ENCODE data around the gene LPAR2. TPM values are rescaled to one million over a fixed set of nuclear protein-coding genes. Genes with fewer than 3 reads are reported as not detected.

Gene LPAR2
- total RNA-seq, 3 donors from 2014 or later, result 10.9 to 30.0 (median 17.1) TPM

- Histone ChIP-seq H3K36me3 (ENCODE audit: low read depth) (no peaks in the 10 kb centered on the region), H3K4me1 (ENCODE audit: low read depth) (no peaks in the 10 kb centered on the region), H3K4me3 (no peak overlapping the region), H3K9me3 (no peaks in the 10 kb centered on the region)
- intact Hi-C loops (cut with DNase I, micrococcal nuclease), result no loop called here
- DNase-seq, result no peak
- ATAC-seq, result no peak
- TF ChIP-seq CTCF (IDR thresholded peaks at IDR 0.05), result no peak
Observed at GRCh38 chr19:19632661-19633060, 4.6 kb upstream of the LPAR2 start.

GRCh38 chr19:19631346-19631745 lies 3.3 kb upstream of the LPAR2 start:
- no peaks in the 10 kb centered on the region for H3K4me1 ChIP-seq (ENCODE audit: low read depth)
- ATAC-seq, result no peak
- DNase-seq, result no peak
- no peak for TF ChIP-seq CTCF (IDR thresholded peaks at IDR 0.05)
- no peak overlapping the region for H3K4me3 ChIP-seq
- H3K9me3 ChIP-seq, result no peaks in the 10 kb centered on the region
- intact Hi-C loops (cut with DNase I, micrococcal nuclease), result no loop called here
- no peaks in the 10 kb centered on the region for H3K36me3 ChIP-seq (ENCODE audit: low read depth)

- no peak for TF ChIP-seq CTCF (IDR thresholded peaks at IDR 0.05)
- no peaks in the 10 kb centered on the region for H3K9me3 ChIP-seq
- H3K4me1 ChIP-seq (ENCODE audit: low read depth), result no peaks in the 10 kb centered on the region
- intact Hi-C loops (cut with DNase I, micrococcal nuclease), result no loop called here
- ATAC-seq (no peak), DNase-seq (no peak)
- no peaks in the 10 kb centered on the region for H3K36me3 ChIP-seq (ENCODE audit: low read depth)
- no peak overlapping the region for H3K4me3 ChIP-seq
Observed at GRCh38 chr19:19630426-19630825, 2.4 kb upstream of the LPAR2 start.

- no peak for TF ChIP-seq CTCF (IDR thresholded peaks at IDR 0.05)
- ATAC-seq, result no peak
- Histone ChIP-seq H3K9me3 (no peaks in the 10 kb centered on the region), H3K4me1 (ENCODE audit: low read depth) (no peaks in the 10 kb centered on the region), H3K36me3 (ENCODE audit: low read depth) (no peaks in the 10 kb centered on the region), H3K4me3 (no peak overlapping the region)
- DNase-seq, result no peak
- intact Hi-C loops (cut with DNase I, micrococcal nuclease), result no loop called here
Observed at GRCh38 chr19:19630062-19630414, 2.0 kb upstream of the LPAR2 start.

- Histone ChIP-seq H3K4me1 (ENCODE audit: low read depth) (no peaks in the 10 kb centered on the region), H3K4me3 (peak overlapping the region; percentile 50), H3K9me3 (no peaks in the 10 kb centered on the region), H3K36me3 (ENCODE audit: low read depth) (no peaks in the 10 kb centered on the region)
- peak; percentile 67 for ATAC-seq
- peak; percentile 48 to 77 (median 74) for DNase-seq
- TF ChIP-seq CTCF (IDR thresholded peaks at IDR 0.05), result no peak
- intact Hi-C loops (cut with DNase I, micrococcal nuclease), result no loop called here
Observed at GRCh38 chr19:19628501-19629134, 598 bp upstream of the LPAR2 start.

Data from mucosa of descending colon (tissue), 3 donors.